ENCODE results near the gene CSNK1E.

The CSNK1E gene

GRCh38 chr22:38327805-38328204 lies 10.6 kb upstream of the CSNK1E start:
- DNase-seq (ENCODE audit: low read depth in 1 of 2, low spot score in 1 of 2), result no peak
- no peak overlapping the region for H3K27ac ChIP-seq (replicated peaks)
- TF ChIP-seq, protein P1, sequence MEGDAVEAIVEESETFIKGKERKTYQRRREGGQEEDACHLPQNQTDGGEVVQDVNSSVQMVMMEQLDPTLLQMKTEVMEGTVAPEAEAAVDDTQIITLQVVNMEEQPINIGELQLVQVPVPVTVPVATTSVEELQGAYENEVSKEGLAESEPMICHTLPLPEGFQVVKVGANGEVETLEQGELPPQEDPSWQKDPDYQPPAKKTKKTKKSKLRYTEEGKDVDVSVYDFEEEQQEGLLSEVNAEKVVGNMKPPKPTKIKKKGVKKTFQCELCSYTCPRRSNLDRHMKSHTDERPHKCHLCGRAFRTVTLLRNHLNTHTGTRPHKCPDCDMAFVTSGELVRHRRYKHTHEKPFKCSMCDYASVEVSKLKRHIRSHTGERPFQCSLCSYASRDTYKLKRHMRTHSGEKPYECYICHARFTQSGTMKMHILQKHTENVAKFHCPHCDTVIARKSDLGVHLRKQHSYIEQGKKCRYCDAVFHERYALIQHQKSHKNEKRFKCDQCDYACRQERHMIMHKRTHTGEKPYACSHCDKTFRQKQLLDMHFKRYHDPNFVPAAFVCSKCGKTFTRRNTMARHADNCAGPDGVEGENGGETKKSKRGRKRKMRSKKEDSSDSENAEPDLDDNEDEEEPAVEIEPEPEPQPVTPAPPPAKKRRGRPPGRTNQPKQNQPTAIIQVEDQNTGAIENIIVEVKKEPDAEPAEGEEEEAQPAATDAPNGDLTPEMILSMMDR (IDR thresholded peaks at IDR 0.05; ENCODE audit: insufficient read depth, low read length), result no peak
- TF ChIP-seq REST (IDR thresholded peaks at IDR 0.05; ENCODE audit: insufficient replicate concordance, low read depth), result no peak
- TF ChIP-seq SPI1 (IDR thresholded peaks at IDR 0.05; ENCODE audit: borderline replicate concordance, low read depth), result no peak
- no peak for TF ChIP-seq GABPA (IDR thresholded peaks at IDR 0.05; ENCODE audit: low read depth)
- TF ChIP-seq POLR2AphosphoS5 (IDR thresholded peaks at IDR 0.05; ENCODE audit: low read depth), result no peak

DNA sequence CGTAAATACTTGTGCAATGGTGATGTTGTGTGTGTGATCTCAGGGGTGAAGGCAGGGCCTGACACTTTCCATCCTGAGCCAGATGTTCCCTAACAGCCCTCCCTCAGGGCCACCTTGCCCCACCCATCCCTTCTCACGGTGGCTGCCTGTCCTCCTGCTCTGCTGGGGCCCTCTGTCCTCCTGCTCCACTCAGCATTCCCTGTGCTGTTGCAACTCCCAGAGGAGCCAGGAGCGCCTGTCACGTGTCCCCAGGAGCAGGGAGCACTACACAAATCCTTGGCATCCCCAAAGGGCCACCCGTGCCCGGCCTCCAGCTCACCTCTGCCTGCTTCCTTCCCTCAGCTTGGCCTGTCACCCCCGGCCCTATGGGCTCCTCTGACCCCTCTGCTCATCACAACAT lies 10.2 kb upstream of the CSNK1E start:
- DNase-seq (ENCODE audit: low read depth in 1 of 2, low spot score in 1 of 2), result no peak
- no peak overlapping the region for H3K4me3 ChIP-seq (replicated peaks; ENCODE audit: insufficient read depth, low read length)
- no peaks in the 10 kb centered on the region for H3K27me3 ChIP-seq (ENCODE audit: insufficient read depth, poor library complexity, severe bottlenecking)
- TF ChIP-seq POLR2AphosphoS5 (IDR thresholded peaks at IDR 0.05; ENCODE audit: low read depth) (no peak), REST (IDR thresholded peaks at IDR 0.05; ENCODE audit: insufficient replicate concordance, low read depth) (no peak), GABPA (IDR thresholded peaks at IDR 0.05; ENCODE audit: low read depth) (no peak), SPI1 (IDR thresholded peaks at IDR 0.05; ENCODE audit: borderline replicate concordance, low read depth) (no peak)
- TF ChIP-seq, protein P1 (IDR thresholded peaks at IDR 0.05; ENCODE audit: insufficient read depth, low read length), result no peak
- H3K27ac ChIP-seq (replicated peaks), result no peak overlapping the region

More at GRCh38 chr22:38327805-38328204, 10.6 kb upstream of the CSNK1E start:
- no peak overlapping the region for H3K4me3 ChIP-seq (replicated peaks; ENCODE audit: insufficient read depth, low read length)
- no peaks in the 10 kb centered on the region for H3K27me3 ChIP-seq (ENCODE audit: insufficient read depth, poor library complexity, severe bottlenecking)

DNA sequence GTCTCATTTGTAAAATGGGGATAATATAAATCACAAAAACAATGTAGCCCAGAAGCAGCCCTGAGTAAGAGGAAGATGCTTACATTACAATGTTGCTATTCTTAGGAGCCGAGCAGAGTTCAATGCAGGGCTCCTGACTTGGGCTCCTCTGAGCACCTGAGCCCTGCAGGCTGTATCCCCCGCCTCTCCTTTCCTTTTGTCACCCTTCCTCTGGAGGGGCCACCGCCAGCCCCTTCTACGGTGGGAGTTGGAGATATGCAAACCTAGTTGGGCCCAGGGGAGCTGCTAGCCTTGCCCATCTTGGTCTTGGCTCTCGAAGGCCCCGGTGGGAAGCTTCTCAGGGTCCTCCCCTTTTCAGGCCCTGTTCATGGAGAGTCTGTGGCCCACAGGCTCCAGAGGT lies 8.4 kb upstream of the CSNK1E start:
- H3K27me3 ChIP-seq (ENCODE audit: insufficient read depth, poor library complexity, severe bottlenecking), result no peaks in the 10 kb centered on the region
- H3K27ac ChIP-seq (replicated peaks), result no peak overlapping the region
- no peak overlapping the region for H3K4me3 ChIP-seq (replicated peaks; ENCODE audit: insufficient read depth, low read length)
- no peak for DNase-seq (ENCODE audit: low read depth in 1 of 2, low spot score in 1 of 2)
- TF ChIP-seq POLR2AphosphoS5 (IDR thresholded peaks at IDR 0.05; ENCODE audit: low read depth), result no peak
- no peak for TF ChIP-seq GABPA (IDR thresholded peaks at IDR 0.05; ENCODE audit: low read depth)
- TF ChIP-seq SPI1 (IDR thresholded peaks at IDR 0.05; ENCODE audit: borderline replicate concordance, low read depth), result no peak
- TF ChIP-seq, protein P1 (IDR thresholded peaks at IDR 0.05; ENCODE audit: insufficient read depth, low read length), result no peak
- TF ChIP-seq REST (IDR thresholded peaks at IDR 0.05; ENCODE audit: insufficient replicate concordance, low read depth), result no peak

Measured in HL-60 (cell line).